Sciatic nerve (tissue), 2 donors: ENCODE results near the gene MELTF. TPM values are rescaled to one million over a fixed set of nuclear protein-coding genes. Genes with fewer than 3 reads are reported as not detected.
A peak's percentile ranks its signal among the peaks of the same experiment; 100 is the strongest.

Experiments used
- ATAC-seq: fragments of 200-7000 bp; cut with Tn5 transposase; one replicate; pipeline ENCODE4 v1.9.1; 2020; ENCODE audit warnings: mild to moderate bottlenecking, moderate library complexity
- DNase-seq: peaks from one replicate; pipeline ENCODE4 v3.0.0-alpha.2; 2020; ENCODE audit warnings: low spot score
- intact Hi-C: fragments of 100-400 bp; cut with DNase I; formaldehyde crosslinking; loops from one replicate; pipeline ENCODE4 v1.14.2; 2022
- total RNA-seq: library from RNA; stranded (reverse); fragmentation: NEBNext Ultra II Directional; extraction: Animal tissue kit (Norgen Biotek cat#: 25700); gene quantifications from one replicate; pipeline ENCODE4 v1.2.1, GENCODE V29; 2021
- donor health status: DM: no; HTN: no; CAD: no.
- donor health status: DM: no; HTN: no; CAD: no.

Gene MELTF
- total RNA-seq, 1 donor from 2014 or later, result 5.3 TPM

DNA sequence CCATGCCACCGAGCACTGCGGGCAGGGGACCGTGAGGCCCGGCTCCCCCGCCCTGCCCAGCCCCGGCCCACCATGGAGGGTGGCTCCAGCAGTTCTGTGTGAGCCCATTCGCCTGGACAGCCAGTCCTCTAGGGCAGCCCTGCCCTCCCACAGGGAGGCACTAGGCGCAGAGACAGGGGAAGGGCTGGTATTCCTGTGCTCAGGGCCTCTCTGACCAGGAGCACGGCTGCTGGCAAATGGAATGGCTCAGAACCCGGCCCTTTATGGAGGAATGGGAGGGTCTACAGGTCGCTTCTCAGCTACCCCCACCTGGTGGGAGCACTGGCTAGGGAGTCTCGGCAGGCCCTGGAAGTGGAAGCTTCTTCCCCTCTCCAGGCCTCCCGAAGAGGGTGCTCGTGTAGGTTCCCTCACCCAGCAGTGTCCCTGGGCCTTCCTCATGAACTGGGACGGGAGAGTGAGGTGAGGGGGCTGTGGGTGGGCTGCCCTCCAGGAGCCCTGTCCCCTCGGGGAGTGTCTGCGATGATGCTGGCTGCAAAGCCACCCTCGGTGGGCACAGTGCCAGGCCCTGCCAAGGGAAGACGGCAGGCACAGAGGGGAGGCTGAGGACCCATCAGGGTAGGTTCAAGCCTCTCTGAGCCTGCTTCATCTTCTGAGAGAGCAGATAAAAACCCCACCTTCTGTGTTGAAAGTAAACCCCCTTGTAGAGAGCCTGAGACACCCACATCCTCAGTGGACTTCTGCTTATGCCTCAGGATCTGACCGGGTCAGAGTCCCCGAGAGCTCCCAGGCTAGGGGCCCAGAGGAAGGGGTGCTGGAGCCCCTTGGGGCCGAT is 1.5 kb downstream of the MELTF start:
- ATAC-seq (no peak), DNase-seq (no peak)
- intact Hi-C loops, result no loop called here

DNA sequence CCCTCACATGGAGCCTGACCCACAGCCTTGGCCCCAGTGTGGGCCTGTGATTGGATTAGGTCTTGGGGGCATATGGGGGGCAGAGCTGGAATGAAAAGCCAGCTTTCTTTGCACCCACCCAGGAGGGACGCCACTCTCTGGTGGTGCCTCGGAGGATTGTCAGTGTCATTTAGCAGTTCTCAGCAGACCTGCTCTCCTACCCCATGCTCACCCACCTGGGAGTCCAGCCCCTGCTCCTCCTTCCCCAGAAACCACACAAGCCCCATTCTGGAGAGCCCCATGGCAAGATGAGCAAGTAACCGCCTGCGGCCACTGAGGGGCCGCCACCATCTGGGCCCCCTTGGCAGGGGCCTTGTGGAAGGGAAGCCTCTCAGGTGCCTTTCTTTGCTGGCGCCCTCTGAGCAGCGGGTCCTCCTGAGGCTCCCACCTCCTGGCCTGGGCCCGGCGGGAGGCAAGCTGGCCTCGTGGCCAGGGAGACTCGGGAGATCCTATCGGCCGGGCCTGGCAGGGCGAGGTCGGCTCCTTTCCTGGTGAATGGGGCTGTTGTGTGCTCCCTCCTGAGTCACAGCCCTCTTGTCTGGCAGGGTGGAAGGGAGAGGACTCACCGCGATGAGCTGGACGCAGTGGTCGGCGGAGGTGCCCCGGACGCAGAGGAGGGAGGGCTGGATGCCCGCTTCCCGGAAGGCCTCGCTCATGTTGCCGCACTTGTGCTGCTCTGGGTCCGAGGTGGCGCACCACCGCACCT is 2.3 kb downstream of the MELTF start:
- ATAC-seq (no peak), DNase-seq (no peak)
- intact Hi-C loops, result no loop called here

DNA sequence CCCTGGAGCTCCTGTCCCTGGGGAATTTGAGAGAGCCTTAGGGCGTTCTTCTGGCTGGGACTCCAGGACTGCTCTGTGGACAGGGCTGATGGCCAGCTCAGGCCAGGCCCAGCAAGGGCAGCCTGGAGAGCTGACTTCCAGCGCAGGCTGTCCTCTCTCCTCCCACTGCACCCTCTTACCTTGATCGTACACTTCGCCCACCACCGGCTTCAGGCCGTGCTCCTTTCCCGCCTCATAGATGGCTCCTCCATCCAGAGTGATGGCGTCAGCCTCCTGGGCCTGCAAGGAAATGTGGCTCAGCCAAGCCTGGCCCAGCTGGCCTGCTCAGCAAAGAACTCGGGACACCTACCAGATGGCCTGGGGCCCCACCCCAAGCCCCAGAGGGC is 3.1 kb downstream of the MELTF start:
- intact Hi-C loops, result no loop called here
- ATAC-seq, result no peak
- DNase-seq, result no peak

- no peak for DNase-seq
- ATAC-seq, result no peak
- intact Hi-C loops, result no loop called here
Observed at GRCh38 chr3:197025736-197026480, 3.7 kb downstream of the MELTF start.

DNA sequence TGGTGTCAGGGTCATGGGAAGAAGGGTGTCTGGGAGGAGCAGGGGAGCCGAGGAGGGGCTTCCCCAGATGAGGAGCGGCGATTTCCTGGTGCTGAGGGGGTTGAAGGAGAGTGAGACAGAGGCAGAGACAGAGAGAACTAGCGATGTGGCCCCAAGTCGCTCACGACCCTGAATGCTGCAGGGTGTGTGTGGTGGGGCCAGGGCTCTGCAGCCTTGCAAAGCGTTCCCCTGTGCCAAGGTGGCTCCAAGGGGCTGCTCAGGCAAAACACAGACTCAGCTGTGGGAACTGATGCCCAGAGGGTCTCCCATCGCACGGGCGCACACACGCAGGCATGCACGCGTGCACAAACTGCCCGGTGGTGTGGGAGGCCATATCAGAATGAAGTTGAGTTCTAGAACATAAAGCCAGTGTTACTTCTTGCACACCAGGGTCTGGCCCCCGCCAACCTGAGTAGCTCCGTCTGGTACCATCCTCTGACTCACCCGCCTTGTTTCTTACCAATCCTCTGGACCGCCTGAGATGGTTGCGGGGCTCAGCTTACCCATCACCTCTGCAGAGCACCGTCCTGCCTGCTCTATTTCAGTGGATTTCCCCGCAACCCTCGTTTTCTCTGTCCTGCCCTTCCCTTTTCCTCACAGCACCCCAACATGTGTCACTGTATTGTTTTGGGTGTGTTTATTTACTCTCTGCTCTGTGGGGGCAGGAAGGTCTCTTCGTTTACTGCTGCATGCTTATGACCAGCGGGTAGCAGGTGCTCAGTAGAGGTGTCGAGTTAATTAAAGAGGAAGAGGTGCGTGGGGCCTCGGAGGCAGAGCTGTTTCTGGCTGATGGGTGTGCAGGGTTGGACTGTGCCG is 4.5 kb downstream of the MELTF start:
- intact Hi-C loops, result no loop called here
- DNase-seq (no peak), ATAC-seq (no peak)

DNA sequence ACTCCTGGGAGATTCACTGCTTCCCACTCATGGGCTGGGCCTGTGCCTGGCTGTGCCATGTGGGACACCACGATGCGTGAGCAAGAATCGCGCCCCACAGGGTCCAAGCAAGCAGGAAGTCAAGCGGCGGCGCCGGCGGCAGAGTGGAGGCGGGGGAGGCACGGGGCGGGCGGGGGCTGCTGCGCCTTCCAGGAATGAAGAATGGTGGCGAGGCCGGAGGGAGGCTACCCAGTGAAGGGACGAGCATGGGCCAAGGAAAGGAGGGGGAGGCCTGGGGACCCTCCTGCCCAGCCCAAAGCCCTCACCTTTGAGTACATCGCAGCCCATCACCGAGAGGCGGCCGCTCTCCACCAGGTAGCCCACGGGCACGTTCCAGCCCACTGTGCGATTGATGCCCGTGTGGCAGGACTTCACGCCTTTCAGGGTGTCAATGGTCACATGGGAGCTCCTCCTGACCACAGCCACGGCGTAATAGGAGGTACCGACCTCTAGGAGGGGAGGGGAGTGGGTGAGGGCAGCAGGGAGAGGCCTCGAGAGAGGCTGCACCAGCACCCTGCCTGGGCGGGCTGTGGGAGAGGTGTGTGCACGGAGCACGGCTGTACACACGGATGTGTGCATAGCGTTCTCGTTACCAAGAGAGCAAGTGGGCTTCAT is 5.5 kb downstream of the MELTF start:
- intact Hi-C loops, result no loop called here
- ATAC-seq, result no peak
- DNase-seq, result no peak

- DNase-seq, result no peak
- ATAC-seq, result peak; percentile 27
- intact Hi-C loops, result no loop called here
Observed at GRCh38 chr3:197023241-197023997, 6.2 kb downstream of the MELTF start.

GRCh38 chr3:197022405-197023231 is 7.0 kb downstream of the MELTF start:
- intact Hi-C loops, result no loop called here
- peak; percentile 5 for ATAC-seq
- DNase-seq, result no peak

DNA sequence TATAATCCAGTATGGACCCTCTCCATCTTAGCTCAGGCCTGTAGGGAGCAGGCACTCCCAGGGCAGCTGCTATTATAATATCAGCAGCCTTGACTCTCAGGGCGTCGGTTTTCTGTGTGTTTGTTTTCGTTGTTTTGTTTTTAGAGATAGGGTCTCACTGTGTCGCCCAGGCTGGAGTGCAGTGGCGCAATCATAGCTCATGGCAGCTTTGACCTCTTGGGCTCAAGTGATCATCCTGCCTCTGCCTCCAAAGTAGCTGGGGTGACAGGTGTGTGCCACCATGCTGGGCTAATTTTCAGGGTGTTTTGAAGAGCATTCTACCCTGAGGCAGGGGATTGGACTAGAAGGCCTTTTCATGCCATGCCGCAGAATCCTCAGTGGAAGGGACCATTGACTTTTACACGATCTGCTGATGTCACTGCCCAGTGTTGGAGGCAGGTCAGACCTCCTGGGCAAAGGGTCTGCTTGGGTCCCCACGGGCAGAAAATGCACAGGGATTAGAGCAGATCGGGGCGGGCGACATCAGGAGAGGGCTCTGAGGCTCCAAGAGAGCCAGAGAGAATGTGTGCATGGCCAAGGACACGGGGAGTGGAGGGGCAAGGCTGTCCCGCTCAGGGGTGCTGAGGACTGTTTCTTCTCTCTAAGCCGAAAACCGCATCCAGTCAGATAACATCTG is 7.8 kb downstream of the MELTF start:
- DNase-seq, result no peak
- intact Hi-C loops, result no loop called here
- ATAC-seq, result no peak

GRCh38 chr3:197021231-197021630 is 8.4 kb downstream of the MELTF start:
- intact Hi-C loops, result no loop called here
- no peak for ATAC-seq

DNA sequence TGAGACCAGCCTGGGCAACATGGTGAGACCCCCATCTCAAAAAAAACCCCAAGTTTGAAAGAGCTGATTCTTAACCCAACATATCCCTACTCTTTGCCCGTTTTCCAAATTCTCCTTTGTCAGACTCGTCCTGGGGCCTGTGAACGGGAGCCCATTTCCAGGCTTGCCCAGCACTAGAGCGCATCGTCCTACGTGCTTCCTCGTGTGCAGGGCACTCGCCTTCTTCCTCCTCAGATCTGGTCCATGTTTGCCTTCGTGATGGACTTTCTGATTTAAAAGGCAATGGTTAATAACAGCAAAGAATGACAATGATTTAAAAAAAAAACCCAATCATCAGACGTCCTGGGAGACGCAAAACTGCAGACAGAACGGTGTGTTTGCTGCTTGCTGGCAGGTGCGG is 10.1 kb downstream of the MELTF start:
- DNase-seq (no peak), ATAC-seq (no peak)
- intact Hi-C loops, result no loop called here

More at GRCh38 chr3:197021231-197021630, 8.4 kb downstream of the MELTF start:
- no peak for DNase-seq

GRCh38 chr3:197019021-197019420 is 10.6 kb downstream of the MELTF start:
- intact Hi-C loops, result no loop called here
- no peak for DNase-seq

DNA sequence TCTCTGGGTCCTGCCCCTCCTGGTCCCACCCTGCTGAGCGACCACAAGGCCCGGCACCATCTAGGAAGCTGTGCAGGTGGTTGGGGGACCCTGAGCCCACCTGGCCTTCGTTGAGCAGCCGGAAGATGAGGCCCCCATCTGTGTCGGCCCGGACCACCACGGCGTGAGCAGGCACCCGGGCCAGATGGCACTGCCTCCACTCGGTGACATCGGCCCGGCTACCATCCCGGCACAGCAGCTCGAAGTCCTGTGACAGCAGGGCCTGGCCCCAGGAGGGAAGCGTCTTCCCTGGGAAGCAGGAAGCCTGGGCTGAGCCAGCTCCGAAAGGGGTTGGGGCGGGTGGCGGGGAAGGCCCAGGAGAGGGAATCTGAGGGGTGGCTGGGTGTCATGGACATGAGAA is 12.6 kb downstream of the MELTF start:
- intact Hi-C loops, result no loop called here
- ATAC-seq, result no peak
- DNase-seq, result no peak

More at GRCh38 chr3:197019021-197019420, 10.6 kb downstream of the MELTF start:
- ATAC-seq, result no peak

- DNase-seq (no peak), ATAC-seq (no peak)
- intact Hi-C loops, result no loop called here
Observed at GRCh38 chr3:197015790-197016736, 13.6 kb downstream of the MELTF start.

- ATAC-seq (no peak), DNase-seq (no peak)
- intact Hi-C loops, result no loop called here
Observed at GRCh38 chr3:197014942-197015575, 14.6 kb downstream of the MELTF start.
